ENCODE results near the gene NAT8L.

GRCh38 chr4:2045518-2045951, 13.6 kb upstream of the NAT8L start:
- TF ChIP-seq CTCF (IDR thresholded peaks at IDR 0.05; ENCODE audit: poor library complexity, severe bottlenecking) (no peak), POLR2AphosphoS5 (IDR thresholded peaks at IDR 0.05) (no peak), TAF1 (IDR thresholded peaks at IDR 0.05; ENCODE audit: low read depth) (no peak), SMC3 (conservative IDR thresholded peaks at IDR 0.05; ENCODE audit: poor library complexity) (no peak)

All from neural cell (in vitro differentiated cells).